GM08714 (cell line): Measurements from ENCODE around the gene NDUFS2.

ENCODE experiments used
- H3K4me3 ChIP-seq: fragments of 200-500 bp; sonication (Bioruptor generic); 2 replicates; pipeline ENCODE4 v1.5.1; 2014; ENCODE audit warnings: mild to moderate bottlenecking, low read length, inconsistent platforms
- ZNF274 ChIP-seq: IDR thresholded peaks from 2 replicates; pipeline ENCODE4 v1.6.1; 2012; ENCODE audit warnings: mild to moderate bottlenecking, low read depth, low read length

Gene NDUFS2

DNA sequence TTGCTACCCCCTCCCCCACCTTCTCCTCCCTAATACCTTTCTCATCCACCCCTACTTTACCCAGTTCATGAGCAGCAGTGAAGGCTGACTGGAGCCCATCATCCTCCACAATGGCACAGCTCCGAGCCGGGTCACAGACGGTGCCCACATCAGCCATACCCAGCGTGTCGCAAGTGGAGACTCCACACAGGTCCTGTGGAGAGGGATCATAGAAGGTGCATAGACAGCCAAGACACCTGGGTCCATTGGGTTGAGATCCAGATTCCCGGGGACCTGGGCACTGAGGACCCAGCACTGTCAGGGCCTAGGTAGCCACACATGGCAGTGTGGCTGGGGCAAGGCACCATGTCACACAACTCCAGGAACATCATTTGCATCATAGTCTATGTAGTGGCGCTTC is 6.1 kb upstream of the NDUFS2 start:
- no peak for TF ChIP-seq ZNF274
- no peak overlapping the region for H3K4me3 ChIP-seq

DNA sequence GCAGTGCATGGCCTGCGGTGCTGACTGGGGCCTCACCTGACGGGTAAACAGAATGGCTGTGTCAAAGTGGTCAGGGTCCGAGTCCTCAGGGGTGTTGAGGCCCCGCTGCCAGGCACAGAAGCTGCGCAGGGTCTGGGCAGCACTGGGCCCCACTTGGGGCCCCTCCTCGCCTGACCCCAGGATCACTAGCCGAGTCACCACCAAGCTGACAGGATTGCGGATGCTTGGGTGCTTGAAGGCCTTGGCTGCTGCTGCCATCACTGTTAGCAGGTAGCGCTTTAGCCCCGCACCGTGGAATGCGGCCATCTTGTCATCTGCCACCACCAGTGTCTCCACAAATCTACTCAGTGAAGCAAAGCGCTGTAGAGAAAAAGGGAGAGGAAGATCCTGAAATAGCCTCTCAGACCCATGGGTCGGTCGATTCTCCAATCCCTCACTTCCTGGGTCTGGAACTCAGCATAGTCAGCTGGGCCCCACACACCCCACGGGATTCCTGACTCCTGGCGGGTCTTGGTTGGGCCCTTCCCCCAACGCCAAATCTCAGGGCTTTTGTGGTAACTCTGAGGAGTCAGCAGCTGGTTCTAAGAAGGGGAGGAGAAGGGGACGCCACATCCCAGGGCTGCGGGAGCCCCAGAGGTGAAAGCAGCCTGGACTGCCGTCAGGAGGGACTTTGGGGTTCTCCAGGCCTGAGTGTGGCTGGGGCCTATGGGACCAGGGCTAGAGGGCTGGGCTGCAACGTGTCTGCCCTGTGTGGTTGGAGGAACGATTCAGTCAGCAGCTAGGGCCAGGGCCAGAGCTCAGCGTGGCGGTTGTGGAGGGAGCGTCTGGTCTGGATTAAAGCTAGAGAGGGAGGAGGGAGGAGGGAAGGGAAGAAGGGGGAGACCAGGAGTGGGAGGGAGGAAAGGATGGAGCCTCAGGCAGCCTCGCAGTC is 5.4 kb upstream of the NDUFS2 start:
- no peak for TF ChIP-seq ZNF274
- H3K4me3 ChIP-seq, result no peak overlapping the region

DNA sequence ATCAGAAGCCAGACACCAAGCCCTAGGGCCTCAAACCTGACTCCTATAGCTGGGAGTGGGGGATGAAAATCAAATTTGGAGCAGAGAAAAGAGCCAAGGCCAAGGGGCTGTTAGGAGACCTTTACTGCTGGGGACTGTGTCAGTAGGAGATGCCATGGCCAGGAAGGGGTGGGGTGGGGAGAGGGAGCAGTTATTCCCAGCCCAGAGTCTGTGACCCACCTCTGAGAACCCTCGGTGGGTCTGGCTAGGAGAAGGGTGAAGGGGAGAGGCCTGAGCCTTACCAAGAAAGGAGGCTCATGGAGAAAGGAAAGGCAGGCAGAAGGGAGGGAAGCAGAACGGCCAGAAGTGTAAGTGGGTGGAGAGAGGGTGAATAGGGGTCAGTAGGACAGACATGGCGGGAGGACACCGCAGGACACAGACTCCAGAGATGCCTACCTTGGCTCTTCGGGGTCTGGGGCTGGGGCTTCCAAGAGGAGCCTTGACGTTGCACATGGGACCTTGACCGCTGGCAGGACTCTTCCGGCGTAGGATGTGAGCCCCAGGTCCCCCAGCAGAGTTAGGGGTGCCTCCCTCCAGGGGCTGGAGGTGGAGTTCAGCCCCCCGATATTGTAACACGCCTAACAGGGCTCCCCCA is 4.5 kb upstream of the NDUFS2 start:
- H3K4me3 ChIP-seq, result no peak overlapping the region

DNA sequence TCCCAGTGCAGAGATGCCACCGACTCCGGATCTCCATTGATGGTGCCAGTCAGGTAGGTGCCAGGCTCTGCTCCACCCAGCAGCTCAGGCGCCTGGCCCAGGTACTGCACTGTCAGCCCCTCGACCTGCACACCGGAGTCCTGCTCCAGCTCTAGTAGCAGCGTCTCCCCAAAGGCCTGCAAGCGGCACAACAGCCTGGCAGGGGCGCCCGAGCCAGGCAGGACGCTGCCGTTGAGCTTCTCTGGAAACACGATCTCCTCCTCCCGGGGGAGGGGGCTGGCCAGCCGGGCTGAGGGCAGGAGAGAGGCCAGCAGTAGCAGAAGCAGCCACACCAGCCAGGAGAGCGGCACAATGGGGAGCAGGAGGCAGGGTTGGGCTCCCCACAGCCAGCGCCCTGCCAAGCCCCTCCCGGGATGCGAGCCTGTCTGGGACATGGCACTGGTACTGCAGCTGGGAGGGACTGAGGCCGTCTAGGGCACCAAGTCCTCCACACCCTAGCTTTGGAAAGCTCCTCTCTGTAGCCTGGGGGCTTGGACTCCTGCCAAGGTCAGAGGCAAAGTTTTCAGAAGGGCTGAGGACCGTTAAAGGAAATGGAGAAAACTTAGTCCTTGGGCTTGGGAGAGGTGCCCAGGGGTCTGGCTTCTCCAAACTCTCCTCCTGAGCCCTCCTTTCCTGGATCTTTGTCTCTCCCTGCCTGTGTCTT is 3.8 kb upstream of the NDUFS2 start:
- no peak overlapping the region for H3K4me3 ChIP-seq
- TF ChIP-seq ZNF274, result no peak

More for the DNA sequence above, 4.5 kb upstream of the NDUFS2 start:
- no peak for TF ChIP-seq ZNF274

DNA sequence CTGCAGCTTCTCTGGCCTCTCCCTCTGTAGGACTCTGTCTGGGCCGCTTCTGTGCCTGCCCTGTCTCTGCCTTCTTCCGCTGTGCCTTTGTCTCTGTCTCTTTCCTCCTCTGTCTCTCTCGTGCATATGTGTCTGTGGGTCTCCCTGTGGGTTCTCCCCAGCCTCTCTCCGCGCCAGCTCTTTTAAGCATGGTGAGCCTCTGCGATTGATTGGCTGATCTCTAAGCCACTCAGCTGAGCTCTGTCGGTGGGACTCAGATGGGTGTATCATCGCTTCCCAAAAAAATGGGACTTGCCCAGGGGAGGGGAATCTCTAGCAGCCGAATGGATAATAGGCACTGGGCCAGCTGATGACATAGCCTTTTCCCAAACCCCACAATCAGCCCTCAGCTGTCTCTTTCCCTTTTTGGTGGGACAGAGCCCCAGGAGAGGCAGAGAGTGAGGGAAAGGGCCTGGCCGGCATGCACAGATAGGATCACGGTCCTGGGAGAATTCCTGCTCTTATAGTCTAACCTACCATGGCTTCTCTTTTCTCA is 3.2 kb upstream of the NDUFS2 start, which contains the start of gene ADAMTS4:
ADAMTS4 (minus strand) TSS at position 158 of the 535 bp plus-strand sequence. CDS start 427 bp downstream, outside the sequence.
- no peak for TF ChIP-seq ZNF274

DNA sequence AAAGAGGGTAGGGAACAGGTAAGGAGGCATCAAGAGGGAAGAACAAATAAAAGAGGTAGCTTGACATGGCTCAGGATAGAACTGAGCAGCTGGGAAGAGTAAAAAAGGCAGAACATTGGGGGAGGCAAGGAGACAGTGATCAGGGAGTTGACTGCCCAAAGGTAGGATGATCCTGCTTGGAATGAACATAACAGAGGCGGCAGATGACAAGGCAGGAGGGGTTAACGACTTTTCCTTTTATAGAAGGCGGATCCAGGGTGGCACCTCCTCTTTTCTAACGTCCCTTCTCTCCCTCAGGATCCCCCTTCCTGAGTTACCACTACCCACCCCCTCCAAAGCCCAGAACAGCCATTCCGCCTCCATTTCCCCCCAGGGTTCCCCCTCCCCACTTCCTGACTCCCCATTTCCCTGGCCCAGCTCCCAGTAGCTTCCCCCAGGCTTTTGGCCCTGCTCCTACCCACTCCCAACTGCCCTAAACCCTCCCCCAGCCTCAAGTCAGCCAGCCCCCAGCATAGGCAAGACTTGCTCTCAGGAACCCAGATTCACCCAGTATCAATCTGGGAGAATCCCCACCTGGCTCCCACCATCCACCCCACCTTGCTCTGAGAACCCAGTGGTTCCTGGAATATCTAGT is 2.5 kb upstream of the NDUFS2 start:
- no peak for TF ChIP-seq ZNF274
- H3K4me3 ChIP-seq, result no peak overlapping the region

More for the DNA sequence above, 3.2 kb upstream of the NDUFS2 start, which contains the start of gene ADAMTS4:
- no peak within 1 kb of the TSS for H3K4me3 ChIP-seq

DNA sequence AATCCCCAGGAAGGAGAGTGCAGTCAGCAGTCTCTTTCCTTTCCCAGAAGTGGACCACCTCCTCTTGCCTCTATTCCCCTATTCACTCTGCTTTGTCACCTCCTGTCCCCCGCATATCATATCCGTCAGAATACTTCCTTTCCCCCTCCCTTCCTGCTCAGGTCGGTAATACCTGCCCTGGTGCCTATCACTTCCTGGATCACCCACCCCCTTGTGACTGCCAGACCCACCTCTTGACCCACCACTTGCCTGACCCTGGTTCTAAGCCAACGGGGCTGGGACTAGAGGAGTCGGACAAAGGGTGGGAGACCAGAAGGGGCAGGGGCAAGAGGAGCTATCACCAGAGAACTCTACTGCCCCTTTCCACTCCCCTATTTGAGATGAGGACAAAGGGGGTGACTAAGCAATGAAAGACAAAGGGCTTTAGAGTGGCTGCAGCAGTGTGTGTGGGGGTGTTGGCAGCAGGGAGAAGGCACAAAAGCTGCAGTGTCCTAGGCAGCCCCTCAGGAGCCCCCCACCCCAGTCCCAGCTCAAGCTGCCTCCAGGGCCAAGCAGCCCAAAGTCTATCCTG is 1.7 kb upstream of the NDUFS2 start:
- no peak for TF ChIP-seq ZNF274

DNA sequence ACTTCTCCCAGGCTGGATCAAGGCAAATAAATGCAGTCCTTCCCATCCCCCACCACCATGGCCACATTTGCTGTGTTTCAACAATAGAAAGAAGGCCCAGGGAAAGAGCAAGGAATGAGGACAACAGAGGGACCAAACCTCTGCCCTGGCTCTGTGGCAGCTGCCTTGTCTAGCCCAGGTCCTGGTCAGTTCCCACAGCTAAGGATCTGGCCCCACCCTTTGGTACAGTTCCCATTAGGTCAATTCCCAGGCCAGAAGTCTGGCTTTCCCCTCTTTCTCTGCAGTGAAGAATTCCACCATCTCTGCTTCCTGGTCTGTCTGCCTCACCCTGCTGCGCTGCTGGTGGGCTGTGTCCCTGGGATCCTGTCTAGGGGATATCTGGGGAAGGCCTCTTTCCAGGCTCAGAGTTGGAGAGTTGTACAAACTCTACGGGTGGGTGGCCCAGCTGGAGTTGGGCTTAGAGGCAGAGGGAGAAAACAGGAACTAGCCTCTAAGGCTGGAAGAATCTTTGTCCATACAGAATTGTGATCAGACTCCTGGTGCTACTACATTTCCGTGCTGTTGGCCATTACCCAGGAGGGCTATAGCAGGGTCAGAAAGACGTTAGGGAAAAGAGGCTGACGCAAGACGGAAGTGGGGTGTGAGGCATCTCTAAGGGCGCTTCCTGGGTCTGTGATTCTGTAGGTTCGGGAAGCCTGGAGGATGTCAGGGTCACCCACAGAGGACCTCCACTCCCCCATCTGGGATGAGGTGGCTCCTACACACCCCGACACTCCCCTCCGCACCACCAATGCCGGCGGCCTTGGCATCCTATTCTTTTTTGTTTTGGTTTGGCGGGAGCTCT is 953 bp upstream of the NDUFS2 start:
- TF ChIP-seq ZNF274, result no peak
- no peak overlapping the region; the same call in 1 of the 2 replicates for H3K4me3 ChIP-seq

More for the DNA sequence above, 1.7 kb upstream of the NDUFS2 start:
- H3K4me3 ChIP-seq, result no peak overlapping the region

DNA sequence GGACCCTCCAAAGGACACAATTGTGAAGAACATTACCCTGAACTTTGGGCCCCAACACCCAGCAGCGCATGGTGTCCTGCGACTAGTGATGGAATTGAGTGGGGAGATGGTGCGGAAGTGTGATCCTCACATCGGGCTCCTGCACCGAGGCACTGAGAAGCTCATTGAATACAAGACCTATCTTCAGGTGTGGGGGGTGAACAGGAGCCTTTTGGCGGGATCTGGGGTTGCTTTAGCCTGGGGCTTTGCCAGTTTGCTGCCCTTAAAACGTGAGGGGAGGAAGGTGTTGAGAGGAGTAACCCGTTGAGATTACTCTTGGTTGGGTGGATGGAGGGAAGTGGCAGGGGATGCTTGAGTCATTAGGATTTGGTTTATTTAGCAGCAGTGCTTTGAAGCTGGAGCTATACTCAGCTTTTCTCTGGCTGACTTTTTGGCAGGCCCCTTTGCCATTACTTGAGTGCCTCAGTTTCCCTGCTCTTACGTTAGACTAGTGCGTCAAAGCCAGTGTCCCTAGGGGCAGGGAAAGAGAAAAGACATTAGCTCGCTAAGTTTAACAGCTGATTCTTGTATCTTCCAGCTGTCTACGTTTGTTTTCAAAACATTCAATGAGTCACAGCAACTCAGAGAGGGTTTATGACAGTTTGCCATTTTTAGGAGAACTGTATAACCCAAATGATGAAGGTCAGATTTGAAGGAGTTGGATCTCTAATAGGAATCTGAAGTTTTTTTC is 4.4 kb downstream of the NDUFS2 start:
- TF ChIP-seq ZNF274, result no peak

DNA sequence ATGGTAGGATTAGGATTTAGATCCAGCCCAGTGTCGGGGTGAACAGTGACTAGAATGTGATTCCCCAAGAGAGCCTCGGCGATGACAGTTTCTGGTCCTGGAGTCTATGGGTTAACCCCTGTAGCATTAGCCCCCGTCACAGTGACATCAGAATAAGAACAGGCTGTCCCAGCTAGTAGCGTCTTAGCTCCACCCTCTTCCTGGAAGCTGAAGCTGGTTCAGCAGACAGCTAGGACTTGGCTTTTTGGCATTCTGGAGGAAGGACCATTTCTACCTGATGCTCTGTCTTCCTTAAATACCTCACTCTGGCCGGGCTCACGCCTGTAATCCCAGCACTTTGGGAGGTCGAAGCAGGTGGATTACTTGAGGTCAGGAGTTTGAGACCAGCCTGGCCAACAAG is 5.0 kb downstream of the NDUFS2 start:
- H3K4me3 ChIP-seq, result no peak overlapping the region
- no peak for TF ChIP-seq ZNF274

More for the DNA sequence above, 4.4 kb downstream of the NDUFS2 start:
- H3K4me3 ChIP-seq, result no peak overlapping the region

DNA sequence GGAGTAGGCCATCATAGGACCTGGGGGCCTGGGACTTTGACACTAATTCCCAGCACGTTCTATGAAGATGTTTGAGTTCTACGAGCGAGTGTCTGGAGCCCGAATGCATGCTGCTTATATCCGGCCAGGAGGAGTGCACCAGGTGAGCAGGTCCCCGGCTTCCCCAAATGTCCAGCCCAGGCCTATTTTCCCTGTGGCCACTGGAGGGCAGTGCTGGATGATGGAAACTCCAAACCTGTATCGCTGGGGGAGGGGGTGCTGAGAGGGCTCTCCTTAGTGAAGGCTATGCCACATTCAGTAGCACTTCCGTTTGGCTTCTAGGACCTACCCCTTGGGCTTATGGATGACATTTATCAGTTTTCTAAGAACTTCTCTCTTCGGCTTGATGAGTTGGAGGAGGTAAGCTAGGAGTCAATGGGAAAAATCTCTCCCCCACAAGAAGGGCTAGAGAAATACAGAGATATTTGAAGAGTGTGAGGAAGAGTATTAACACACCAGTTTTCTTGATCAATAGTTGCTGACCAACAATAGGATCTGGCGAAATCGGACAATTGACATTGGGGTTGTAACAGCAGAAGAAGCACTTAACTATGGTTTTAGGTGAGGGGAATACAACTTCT is 7.7 kb downstream of the NDUFS2 start:
- no peak overlapping the region for H3K4me3 ChIP-seq
- no peak for TF ChIP-seq ZNF274

DNA sequence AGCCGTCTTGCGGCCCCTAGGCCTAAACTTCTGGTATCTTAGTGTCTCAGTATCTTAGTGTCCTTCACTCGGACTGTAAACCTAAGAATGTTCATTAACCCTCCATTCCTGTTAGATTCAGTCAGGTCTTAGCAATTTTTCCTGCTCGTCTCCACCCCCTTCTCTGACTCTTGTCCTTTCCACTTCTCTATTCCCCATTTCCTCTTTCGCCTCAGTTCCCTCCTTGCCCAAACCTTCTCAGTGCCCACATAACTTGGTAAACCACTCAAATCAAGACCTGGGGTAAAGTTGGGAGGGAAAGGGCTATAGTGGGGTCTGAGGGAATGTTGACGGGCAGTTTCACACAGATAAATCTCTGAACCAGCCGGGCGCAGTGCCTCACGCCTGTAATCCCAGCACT is 12.2 kb downstream of the NDUFS2 start:
- TF ChIP-seq ZNF274, result no peak
- H3K4me3 ChIP-seq, result no peak overlapping the region
